ENCODE measurements around the gene TF.

TF gene

GRCh38 chr3:133845127-133845526, 98.9 kb downstream of the TF start:
- DNase-seq (ENCODE audit: low read depth): no peak
- no peak overlapping the region for H3K4me3 ChIP-seq (replicated peaks; ENCODE audit: low read depth, low read length)
- no peak for TF ChIP-seq CTCF (IDR thresholded peaks at IDR 0.05; ENCODE audit: low read length, missing control alignments)
